HG03060 (cell line): ENCODE data around the gene ABCD3.
"Not testable (repeated sequence)": the region's sequence is repeated elsewhere in the genome, so short reads cannot be mapped to it uniquely, and the experiment has no call there.

Source experiments
- ATAC-seq: cut with Tn5 transposase; IDR thresholded peaks from one replicate; pipeline ENCODE4 v1.9.1; 2021; ENCODE audit warnings: low read depth, moderate number of reproducible peaks; ENCODE audit not compliant: unreplicated experiment

ABCD3 gene

GRCh38 chr1:94448741-94449140 is 30.6 kb downstream of the ABCD3 start:
- ATAC-seq = not testable (repeated sequence)

GRCh38 chr1:94456736-94457135 is 38.5 kb downstream of the ABCD3 start:
- ATAC-seq = no peak

GRCh38 chr1:94462606-94463005 is 44.4 kb downstream of the ABCD3 start:
- no peak for ATAC-seq

- no peak for ATAC-seq
Measured at GRCh38 chr1:94463056-94463764, 45.0 kb downstream of the ABCD3 start.

GRCh38 chr1:94463765-94464330 is 45.7 kb downstream of the ABCD3 start:
- ATAC-seq = no peak

- no peak for ATAC-seq
Measured at GRCh38 chr1:94468708-94469107, 50.5 kb downstream of the ABCD3 start.

- no peak for ATAC-seq
Measured at GRCh38 chr1:94471271-94471670, 53.1 kb downstream of the ABCD3 start.

GRCh38 chr1:94475232-94475631 is 57.0 kb downstream of the ABCD3 start:
- no peak for ATAC-seq

GRCh38 chr1:94479682-94480081 is 61.5 kb downstream of the ABCD3 start:
- no peak for ATAC-seq

GRCh38 chr1:94481473-94481933 is 63.3 kb downstream of the ABCD3 start:
- ATAC-seq = peak; percentile 79

- ATAC-seq = no peak
Measured at GRCh38 chr1:94486990-94487389, 68.8 kb downstream of the ABCD3 start.

GRCh38 chr1:94490556-94490955 is 72.4 kb downstream of the ABCD3 start:
- no peak for ATAC-seq

GRCh38 chr1:94496076-94496755 is 78.0 kb downstream of the ABCD3 start:
- ATAC-seq = no peak

- ATAC-seq = no peak
Measured at GRCh38 chr1:94501426-94501825, 83.2 kb downstream of the ABCD3 start.

- ATAC-seq = no peak
Measured at GRCh38 chr1:94501935-94502334, 83.7 kb downstream of the ABCD3 start.

GRCh38 chr1:94503153-94503552 is 85.0 kb downstream of the ABCD3 start:
- no peak for ATAC-seq

GRCh38 chr1:94504601-94505000 is 86.4 kb downstream of the ABCD3 start:
- ATAC-seq = no peak

- ATAC-seq = no peak
Measured at GRCh38 chr1:94512816-94513215, 94.6 kb downstream of the ABCD3 start.

- no peak for ATAC-seq
Measured at GRCh38 chr1:94514095-94514727, 96.0 kb downstream of the ABCD3 start.

- no peak for ATAC-seq
Measured at GRCh38 chr1:94515296-94515947, 97.2 kb downstream of the ABCD3 start.

GRCh38 chr1:94519351-94519750 is 101.2 kb downstream of the ABCD3 start:
- ATAC-seq = no peak
